GM21825 (cell line): ENCODE results near the gene IQGAP2.
"Not testable (repeated sequence)": the region's sequence is repeated elsewhere in the genome, so short reads cannot be mapped to it uniquely, and the experiment has no call there.

Experiments used
- ATAC-seq: cut with Tn5 transposase; IDR thresholded peaks from one replicate; pipeline ENCODE4 v1.9.1; 2021; ENCODE audit warnings: mild to moderate bottlenecking, moderate library complexity; ENCODE audit not compliant: unreplicated experiment

Gene IQGAP2

GRCh38 chr5:76735762-76736545, 332.9 kb downstream of the IQGAP2 start:
- no peak for ATAC-seq

GRCh38 chr5:76736679-76737556, 333.8 kb downstream of the IQGAP2 start:
- peak; percentile 33 for ATAC-seq

- ATAC-seq = no peak
Measured at GRCh38 chr5:76737846-76738245, 334.8 kb downstream of the IQGAP2 start.

GRCh38 chr5:76741506-76741905, 338.4 kb downstream of the IQGAP2 start:
- ATAC-seq = not testable (repeated sequence)

GRCh38 chr5:76742583-76742982, 339.5 kb downstream of the IQGAP2 start:
- no peak for ATAC-seq

- no peak for ATAC-seq
Measured at GRCh38 chr5:76744632-76745031, 341.5 kb downstream of the IQGAP2 start.

- ATAC-seq = no peak
Measured at GRCh38 chr5:76745670-76746069, 342.6 kb downstream of the IQGAP2 start.

GRCh38 chr5:76746677-76747076, 343.6 kb downstream of the IQGAP2 start:
- ATAC-seq = no peak

GRCh38 chr5:76747706-76748105, 344.6 kb downstream of the IQGAP2 start:
- ATAC-seq = no peak

- no peak for ATAC-seq
Measured at GRCh38 chr5:76751291-76751690, 348.2 kb downstream of the IQGAP2 start.

GRCh38 chr5:76754668-76755078, 351.6 kb downstream of the IQGAP2 start:
- no peak for ATAC-seq

GRCh38 chr5:76755779-76756637, 352.9 kb downstream of the IQGAP2 start:
- ATAC-seq = no peak

GRCh38 chr5:76757049-76757448, 354.0 kb downstream of the IQGAP2 start:
- ATAC-seq = no peak
